DMS153 (cell line): ENCODE measurements around the gene ZNF536.

ENCODE experiments used
- DNase-seq: peaks from one replicate; lab custom pipeline; 2025; lab: John Stamatoyannopoulos, UW

Gene ZNF536

GRCh38 chr19:30363073-30363472, 9.1 kb upstream of the ZNF536 start:
- DNase-seq: no peak

DNA sequence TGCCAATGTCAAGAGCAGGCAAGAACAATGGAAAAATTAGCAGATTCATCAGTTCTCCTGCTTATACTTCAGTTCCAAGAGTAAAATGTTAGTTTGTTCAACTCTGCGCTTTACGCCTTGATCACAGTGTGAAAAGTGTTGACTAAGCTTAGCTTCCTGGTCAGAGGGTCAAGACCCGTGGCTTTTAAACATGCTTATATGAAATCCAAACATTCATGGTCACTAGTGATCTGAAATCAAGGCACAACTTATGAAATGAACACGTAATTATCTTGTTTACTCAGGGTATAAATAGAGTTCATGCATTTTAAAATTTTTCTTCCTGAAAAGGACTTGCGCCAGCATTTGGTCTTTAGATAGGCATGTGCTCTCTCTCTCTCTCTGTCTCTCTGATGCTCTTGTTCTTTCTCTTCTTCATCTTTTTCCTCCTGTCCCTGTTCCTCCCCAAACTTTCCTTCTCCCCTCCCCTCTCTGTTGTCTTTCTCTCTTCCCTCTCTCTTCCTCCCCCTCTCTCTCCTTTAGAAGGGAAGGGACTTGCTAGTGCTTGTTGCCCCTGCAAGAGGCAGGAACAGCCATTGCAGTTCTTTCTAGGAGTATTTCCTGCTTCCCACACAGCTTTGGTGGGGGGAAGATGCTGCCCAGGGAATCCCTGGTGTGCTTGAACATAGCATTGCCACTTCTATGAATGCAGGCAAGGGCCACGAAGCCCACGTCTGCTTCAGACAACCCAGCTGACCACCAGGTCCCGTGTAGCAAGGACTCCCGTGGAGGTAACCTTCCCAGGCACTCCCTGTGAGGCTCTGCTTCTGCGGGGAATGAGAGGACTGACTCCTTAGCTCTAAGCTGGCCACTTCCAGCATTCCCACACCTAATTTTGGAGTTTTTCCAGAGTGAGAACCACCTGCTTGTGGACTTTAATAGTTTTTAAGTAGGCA, 7.1 kb upstream of the ZNF536 start:
- DNase-seq: no peak

DNA sequence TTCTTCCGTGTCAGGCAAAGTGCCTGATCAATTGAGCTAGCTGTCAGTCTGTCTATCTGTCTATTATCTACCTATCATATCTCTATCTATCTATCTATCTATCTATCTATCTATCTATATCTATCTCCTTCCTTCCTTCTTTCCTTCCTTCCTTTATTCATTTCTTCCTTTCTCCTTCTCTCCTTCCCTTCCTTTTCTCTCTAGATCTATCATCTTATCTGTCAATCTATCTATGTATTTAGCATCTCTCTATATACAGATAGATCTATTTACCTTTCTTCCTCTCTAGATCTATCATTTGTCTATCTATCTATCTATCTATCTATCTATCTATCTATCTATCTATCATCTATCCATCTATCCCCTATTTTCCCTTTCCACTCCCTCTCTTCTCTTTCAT, 5.9 kb upstream of the ZNF536 start:
- no peak for DNase-seq

- no peak for DNase-seq
Measured at GRCh38 chr19:30367006-30367405, 5.2 kb upstream of the ZNF536 start.

GRCh38 chr19:30367421-30367820, 4.8 kb upstream of the ZNF536 start:
- DNase-seq: no peak

- no peak for DNase-seq
Measured at GRCh38 chr19:30369833-30370232, 2.4 kb upstream of the ZNF536 start.

DNA sequence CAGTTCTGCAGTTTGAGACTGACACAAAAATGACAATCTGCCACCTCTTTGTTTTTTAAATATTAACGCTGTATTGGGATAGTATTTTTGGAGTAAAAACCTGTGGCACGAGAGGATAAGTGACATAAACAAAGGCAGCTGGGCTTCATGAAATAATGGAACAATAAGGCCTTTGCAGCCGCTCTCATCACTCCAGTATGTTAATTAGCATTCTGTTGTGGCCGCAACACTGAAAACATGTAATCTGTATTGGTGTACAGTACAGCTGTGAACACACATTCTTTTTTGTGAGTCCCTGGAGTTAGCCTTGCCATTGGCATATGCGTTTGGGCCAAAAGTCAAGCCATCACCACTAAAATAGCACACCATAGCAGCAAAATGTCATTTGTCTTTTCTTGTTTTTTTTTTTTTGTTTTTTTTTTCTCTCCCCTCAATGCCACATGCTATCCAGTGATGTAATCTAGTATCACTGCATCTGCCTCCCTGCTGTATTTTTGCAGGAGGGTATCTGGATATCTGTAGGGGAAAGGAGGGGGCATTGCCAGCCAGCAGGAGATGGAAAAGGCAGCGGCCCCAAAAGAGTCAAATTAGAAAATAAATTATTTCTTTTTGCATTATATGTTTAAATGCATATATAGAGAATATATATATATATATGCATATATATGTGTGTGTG, 885 bp upstream of the ZNF536 start:
- no peak for DNase-seq

DNA sequence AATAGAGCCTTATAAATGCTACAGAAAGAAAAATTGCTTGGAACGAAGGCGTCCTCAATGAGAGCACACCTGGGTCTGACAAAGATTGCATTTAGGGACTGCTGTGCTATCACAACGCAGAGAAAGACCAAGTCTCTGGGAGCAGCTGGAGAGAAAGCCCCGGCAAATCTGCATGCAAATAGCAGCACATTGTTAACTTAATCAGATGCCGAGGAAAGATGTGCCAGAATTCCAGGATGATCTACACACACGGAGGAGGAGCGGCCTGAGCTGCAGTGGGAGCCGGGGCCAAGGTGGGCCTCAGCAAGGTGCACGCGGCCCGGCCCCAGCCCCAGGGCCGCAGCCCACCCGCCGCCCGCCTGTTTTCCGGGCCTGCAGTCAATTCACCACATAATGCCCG, 1.4 kb downstream of the ZNF536 start:
- DNase-seq: no peak

GRCh38 chr19:30374539-30374864, 2.3 kb downstream of the ZNF536 start:
- no peak for DNase-seq

GRCh38 chr19:30374865-30375552, 2.8 kb downstream of the ZNF536 start:
- DNase-seq: no peak

DNA sequence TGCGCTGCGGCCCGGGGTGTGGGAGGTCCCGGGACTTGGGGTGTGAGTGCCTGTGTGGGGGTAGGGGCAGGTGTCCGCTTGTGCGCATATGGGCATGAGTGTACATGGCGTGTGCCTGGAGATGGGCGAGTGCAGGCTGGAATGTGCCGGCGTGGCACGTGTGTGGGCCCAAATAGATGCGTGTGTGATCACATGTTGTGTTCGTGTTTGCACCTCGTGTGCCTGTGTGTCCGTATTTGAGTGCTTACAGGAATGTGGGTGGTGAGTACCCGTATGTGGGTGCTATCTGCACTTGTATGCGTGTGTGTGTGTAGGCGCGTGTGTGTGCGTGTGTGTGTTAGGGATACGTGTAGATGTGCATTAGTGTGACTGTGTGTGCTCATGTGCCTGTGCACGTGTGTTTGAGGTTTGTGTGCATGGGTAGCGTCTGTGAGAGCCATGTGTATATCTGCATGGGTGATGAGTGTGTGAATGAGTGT, 3.4 kb downstream of the ZNF536 start:
- no peak for DNase-seq

GRCh38 chr19:30376272-30376671, 4.1 kb downstream of the ZNF536 start:
- DNase-seq: no peak

GRCh38 chr19:30376826-30377425, 4.7 kb downstream of the ZNF536 start:
- DNase-seq: no peak

DNA sequence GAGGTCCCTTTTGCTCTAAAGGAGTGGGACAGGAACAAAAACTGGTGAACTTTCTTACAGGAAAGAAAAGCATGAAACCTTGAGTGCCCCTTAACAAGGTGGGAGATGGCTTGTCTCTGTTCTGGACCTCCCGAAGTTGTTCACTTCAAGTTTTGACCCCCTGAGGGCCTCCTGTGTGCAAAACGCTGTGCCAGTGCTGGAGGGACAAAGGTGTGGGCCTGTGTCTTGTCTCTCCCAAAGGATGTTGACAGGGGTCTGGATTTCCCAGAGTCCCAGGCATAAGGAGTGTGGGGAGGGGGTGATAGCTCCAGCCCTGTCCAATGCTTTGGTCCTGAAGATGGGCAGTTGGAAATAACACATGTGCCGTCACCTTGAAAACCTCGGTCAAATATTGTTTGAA, 6.5 kb downstream of the ZNF536 start:
- no peak for DNase-seq

GRCh38 chr19:30379841-30380610, 7.8 kb downstream of the ZNF536 start:
- DNase-seq: no peak

- DNase-seq: no peak
Measured at GRCh38 chr19:30381366-30381765, 9.2 kb downstream of the ZNF536 start.

DNA sequence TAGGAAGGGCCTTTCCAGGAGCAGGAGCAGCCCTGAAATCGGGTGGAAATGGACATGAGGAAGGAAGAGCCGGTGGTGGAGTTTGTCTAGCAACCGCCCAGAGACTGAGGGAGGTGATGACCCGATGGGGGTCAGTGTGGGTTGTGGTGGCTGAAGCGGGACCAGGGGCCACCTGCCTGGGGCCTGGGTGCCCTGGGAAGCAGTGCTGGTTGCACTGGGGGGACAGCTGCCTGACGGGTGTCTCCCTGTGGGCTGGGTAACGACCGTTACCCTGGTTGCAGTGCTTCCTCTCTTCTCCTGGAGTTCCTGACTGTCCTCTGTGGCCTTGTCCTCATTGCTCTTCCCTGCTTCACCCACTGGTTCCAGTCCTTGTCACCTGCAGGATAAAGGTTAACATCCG, 13.0 kb downstream of the ZNF536 start:
- DNase-seq: no peak

- DNase-seq: no peak
Measured at GRCh38 chr19:30385666-30386065, 13.5 kb downstream of the ZNF536 start.

GRCh38 chr19:30386551-30387143, 14.5 kb downstream of the ZNF536 start:
- no peak for DNase-seq

DNA sequence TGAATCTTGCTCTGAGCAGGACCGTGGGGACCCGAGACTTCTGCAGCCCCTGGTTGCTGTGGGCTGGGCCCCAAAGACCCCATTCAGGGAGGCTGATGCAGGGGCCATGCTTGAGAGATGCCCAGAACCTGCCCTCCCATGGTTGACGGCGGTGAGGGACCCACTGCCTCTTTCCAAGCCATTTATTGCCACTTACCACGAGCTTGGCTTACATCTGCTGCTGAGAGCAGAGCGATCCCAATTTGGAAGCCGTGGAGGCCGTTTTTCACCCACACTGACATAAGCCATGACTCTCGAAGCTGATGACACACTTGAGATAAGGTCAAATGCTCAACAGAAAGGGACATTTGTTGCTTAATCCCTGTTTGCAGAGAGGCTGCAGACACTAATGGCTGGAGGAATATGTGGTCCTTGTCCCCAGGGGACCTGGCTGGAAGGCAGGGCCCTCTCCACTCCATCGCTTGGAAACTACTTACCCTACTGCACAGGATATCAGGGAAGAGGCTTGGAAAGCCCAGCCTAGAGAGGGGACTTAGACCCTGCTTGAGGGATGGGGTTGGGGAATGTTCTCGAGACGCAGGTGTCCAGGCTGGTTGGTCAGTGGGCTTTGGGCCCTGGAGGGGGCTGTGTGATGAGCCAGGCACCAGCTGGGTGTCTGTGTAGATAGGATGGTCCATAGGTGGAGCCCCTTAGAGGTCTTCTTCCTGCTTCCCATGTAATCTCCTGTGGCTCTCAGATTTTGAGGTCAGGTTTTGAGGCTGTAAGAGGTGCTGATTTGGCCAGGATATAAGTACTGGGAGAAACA, 15.3 kb downstream of the ZNF536 start:
- no peak for DNase-seq
